Fibroblast of lung (primary cell): ENCODE results near the gene SH3BGRL2. TPM values are rescaled to one million over a fixed set of nuclear protein-coding genes. Genes with fewer than 3 reads are reported as not detected.
"Not testable (repeated sequence)": the region's sequence is repeated elsewhere in the genome, so short reads cannot be mapped to it uniquely, and the experiment has no call there.

ENCODE experiments used
- DNase-seq, 2 donors: peaks; one replicate each; pipeline versions ENCODE4 v3.0.0 to v3.0.0-alpha.2; 2010; ENCODE audit warnings: low read depth in 2 of 2
- H2AFZ ChIP-seq: 2 replicates; pipeline ENCODE4 v1.5.1; 2012; ENCODE audit warnings: low read length, control low read depth, inconsistent platforms
- H3K27ac ChIP-seq: 2 replicates; pipeline ENCODE4 v1.5.1; 2011; ENCODE audit warnings: low read length, control low read depth; ENCODE audit not compliant: insufficient read depth
- H3K27me3 ChIP-seq: 2 replicates; pipeline ENCODE4 v1.5.1; 2011; ENCODE audit warnings: mild to moderate bottlenecking, low read length; ENCODE audit not compliant: control insufficient read depth, insufficient read depth
- H3K36me3 ChIP-seq: 2 replicates; pipeline ENCODE4 v1.5.1; 2011; ENCODE audit warnings: low read length; ENCODE audit not compliant: control insufficient read depth, insufficient read depth
- H3K4me1 ChIP-seq: 2 replicates; pipeline ENCODE4 v1.5.1; 2011; ENCODE audit warnings: low read length; ENCODE audit not compliant: control insufficient read depth, insufficient read depth; ENCODE audit errors: extremely low read depth
- H3K4me2 ChIP-seq: 2 replicates; pipeline ENCODE4 v1.5.1; 2011; ENCODE audit warnings: low read length, control low read depth; ENCODE audit not compliant: insufficient read depth; ENCODE audit errors: extremely low read depth
- H3K4me3 ChIP-seq, 4 experiments: fragments of 200-600 bp in 1 of 4; sonication (generic) in 1 of 4; replicated peaks in 1 of 4; 2 replicates each; pipeline ENCODE4 v1.5.1; 2011 to 2016; ENCODE audit warnings: low read length in 4 of 4, low read depth in 3 of 4, mild to moderate bottlenecking in 3 of 4, control low read depth in 2 of 4, inconsistent platforms in 1 of 4, mixed read lengths in 1 of 4; ENCODE audit not compliant: insufficient read depth in 1 of 4; ENCODE audit errors: control extremely low read depth in 1 of 4
- H3K79me2 ChIP-seq: 2 replicates; pipeline ENCODE4 v1.5.1; 2012; ENCODE audit warnings: mild to moderate bottlenecking, low read length, inconsistent platforms; ENCODE audit not compliant: control insufficient read depth, insufficient read depth
- H3K9ac ChIP-seq: 2 replicates; pipeline ENCODE4 v1.5.1; 2011; ENCODE audit warnings: mild to moderate bottlenecking, low read length, control low read depth; ENCODE audit not compliant: insufficient read depth
- H3K9me3 ChIP-seq: 2 replicates; pipeline ENCODE4 v1.5.1; 2012; ENCODE audit warnings: low read depth, low read length; ENCODE audit not compliant: control insufficient read depth, insufficient read depth
- H4K20me1 ChIP-seq: 2 replicates; pipeline ENCODE4 v1.5.1; 2011; ENCODE audit warnings: low read length; ENCODE audit not compliant: control insufficient read depth, insufficient read depth; ENCODE audit errors: extremely low read depth
- CTCF ChIP-seq, 2 donors: IDR thresholded peaks in 1 of 2; conservative IDR thresholded peaks in 1 of 2; 1 replicate in 1 of 2; 2 replicates in 1 of 2; pipeline ENCODE4 v1.5.1; 2011 to 2012; ENCODE audit warnings: low read length in 2 of 2, control low read depth in 1 of 2, inconsistent platforms in 1 of 2, low read depth in 1 of 2, mild to moderate bottlenecking in 1 of 2
- EZH2 ChIP-seq: IDR thresholded peaks from 2 replicates; pipeline ENCODE4 v1.5.1; 2012; ENCODE audit warnings: low read length, control low read depth, mild to moderate bottlenecking; ENCODE audit errors: missing control alignments
- polyA plus RNA-seq, 2 donors: library from polyadenylated mRNA; depleted of rRNA in 1 of 2; stranded (reverse) in 1 of 2; unstranded in 1 of 2; fragments of >200 nt; gene quantifications; 2 replicates each; pipeline ENCODE4 v1.2.1, GENCODE V29; 2011 to 2012; ENCODE audit warnings: missing spikeins in 1 of 2
- total RNA-seq: library from RNA; depleted of rRNA; stranded (reverse); fragments of >200 nt; gene quantifications from 2 replicates; pipeline ENCODE4 v1.2.1, GENCODE V29; 2014

The SH3BGRL2 gene
- total and polyA plus RNA-seq, 2 donors (not counting 1 experiment from before 2014, with no cell fraction given), result 1.5 to 4.3 TPM

- H2AFZ ChIP-seq, result no peak overlapping the region
- H4K20me1 ChIP-seq, result no peaks in the 10 kb centered on the region
These were observed 13.6 kb upstream of the SH3BGRL2 start for GRCh38 chr6:79617518-79617941.

GRCh38 chr6:79618425-79618824 is 12.7 kb upstream of the SH3BGRL2 start:
- not testable (repeated sequence) for H3K9ac ChIP-seq, H3K9me3 ChIP-seq, DNase-seq, H3K4me1 ChIP-seq, H3K27ac ChIP-seq, H3K79me2 ChIP-seq, H3K27me3 ChIP-seq, H3K4me3 ChIP-seq, H2AFZ ChIP-seq, H3K36me3 ChIP-seq, H4K20me1 ChIP-seq, H3K4me2 ChIP-seq

More at GRCh38 chr6:79617518-79617941, 13.6 kb upstream of the SH3BGRL2 start:
- Histone ChIP-seq H3K27ac (no peak overlapping the region), H3K9me3 (no peaks in the 10 kb centered on the region), H3K27me3 (no peaks in the 10 kb centered on the region), H3K4me3 (no peak overlapping the region), H3K36me3 (no peaks in the 10 kb centered on the region), H3K4me2 (no peak overlapping the region), H3K4me1 (no peaks in the 10 kb centered on the region), H3K9ac (no peak overlapping the region), H3K79me2 (no peaks in the 10 kb centered on the region)
- TF ChIP-seq CTCF (conservative IDR thresholded peaks at IDR 0.05 in 1 of 2, IDR thresholded peaks at IDR 0.05 in 1 of 2; ENCODE audit: low read depth in 1 of 2, low read length in 2 of 2) (no peak), EZH2 (no peak)
- no peak for DNase-seq

- H3K4me2 ChIP-seq, result no peak overlapping the region
- no peaks in the 10 kb centered on the region for H3K9me3 ChIP-seq
- no peak overlapping the region for H3K4me3 ChIP-seq
- H4K20me1 ChIP-seq, result no peaks in the 10 kb centered on the region
- no peaks in the 10 kb centered on the region for H3K79me2 ChIP-seq
- no peak overlapping the region for H3K9ac ChIP-seq
- no peak for DNase-seq
- H3K27me3 ChIP-seq, result no peaks in the 10 kb centered on the region
- no peaks in the 10 kb centered on the region for H3K4me1 ChIP-seq
- H2AFZ ChIP-seq, result no peak overlapping the region
- no peak overlapping the region for H3K27ac ChIP-seq
- TF ChIP-seq EZH2 (no peak), CTCF (conservative IDR thresholded peaks at IDR 0.05 in 1 of 2, IDR thresholded peaks at IDR 0.05 in 1 of 2; ENCODE audit: low read depth in 1 of 2, low read length in 2 of 2) (no peak)
- H3K36me3 ChIP-seq, result no peaks in the 10 kb centered on the region
These were observed 9.6 kb upstream of the SH3BGRL2 start for GRCh38 chr6:79621579-79621978.
